Erythroblast (primary cell): ENCODE measurements around the gene EVX2.

Source experiments
- GATA1 ChIP-seq: IDR thresholded peaks from 2 replicates; pipeline ENCODE4 v1.6.1; 2011; ENCODE audit warnings: low read depth, mild to moderate bottlenecking, control low read depth, low read length, moderate library complexity
- POLR2A ChIP-seq: IDR thresholded peaks from 2 replicates; pipeline ENCODE4 v1.6.1; 2011; ENCODE audit warnings: mild to moderate bottlenecking, low read length

- TF ChIP-seq GATA1 (no peak), POLR2A (no peak)
Measured at GRCh38 chr2:176109946-176110345, 26.2 kb upstream of the EVX2 start.
